ENCODE results near the gene CCDC47.

Gene CCDC47

DNA sequence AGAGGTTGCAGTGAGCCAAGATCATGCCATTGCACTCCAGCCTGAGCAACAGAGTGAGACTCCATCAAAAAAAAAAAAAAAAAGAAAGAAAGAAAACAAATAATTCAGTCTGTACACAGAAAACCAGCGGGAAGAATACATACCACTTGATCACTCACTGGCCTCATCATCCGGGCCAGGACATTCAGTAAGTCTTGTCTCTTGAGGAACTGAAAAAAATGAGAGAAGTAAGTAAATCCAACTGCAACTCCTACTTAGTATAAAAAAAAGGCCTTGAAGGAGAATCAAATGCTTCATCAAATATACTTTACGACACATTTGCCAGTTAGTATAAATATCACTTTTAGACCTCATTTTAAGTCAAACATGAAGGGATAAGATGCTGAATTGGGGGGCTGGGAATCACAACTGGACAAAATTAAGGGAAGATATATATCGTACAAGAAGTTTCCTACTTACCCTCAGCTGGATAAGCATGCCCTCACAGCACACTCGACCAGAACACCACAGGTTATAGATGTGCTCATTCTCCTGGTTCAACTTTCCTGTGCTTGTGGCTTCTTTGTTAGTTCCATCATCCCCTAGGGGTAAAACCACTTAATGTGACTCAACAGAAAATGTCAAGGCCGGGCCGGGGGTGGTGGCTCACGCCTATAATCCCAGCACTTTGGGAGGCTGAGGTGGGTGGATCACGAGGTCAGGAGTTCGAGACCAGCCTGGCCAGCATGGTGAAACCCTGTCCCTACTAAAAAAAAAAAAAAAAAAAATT lies 12.4 kb downstream of the CCDC47 start:
- in situ Hi-C loops (cut with MboI; ENCODE audit: low pct_unique_long_range_greater_than_20kb, low sequenced_read_pairs, unreplicated experiment): no loop called here
- TF ChIP-seq, protein P1, sequence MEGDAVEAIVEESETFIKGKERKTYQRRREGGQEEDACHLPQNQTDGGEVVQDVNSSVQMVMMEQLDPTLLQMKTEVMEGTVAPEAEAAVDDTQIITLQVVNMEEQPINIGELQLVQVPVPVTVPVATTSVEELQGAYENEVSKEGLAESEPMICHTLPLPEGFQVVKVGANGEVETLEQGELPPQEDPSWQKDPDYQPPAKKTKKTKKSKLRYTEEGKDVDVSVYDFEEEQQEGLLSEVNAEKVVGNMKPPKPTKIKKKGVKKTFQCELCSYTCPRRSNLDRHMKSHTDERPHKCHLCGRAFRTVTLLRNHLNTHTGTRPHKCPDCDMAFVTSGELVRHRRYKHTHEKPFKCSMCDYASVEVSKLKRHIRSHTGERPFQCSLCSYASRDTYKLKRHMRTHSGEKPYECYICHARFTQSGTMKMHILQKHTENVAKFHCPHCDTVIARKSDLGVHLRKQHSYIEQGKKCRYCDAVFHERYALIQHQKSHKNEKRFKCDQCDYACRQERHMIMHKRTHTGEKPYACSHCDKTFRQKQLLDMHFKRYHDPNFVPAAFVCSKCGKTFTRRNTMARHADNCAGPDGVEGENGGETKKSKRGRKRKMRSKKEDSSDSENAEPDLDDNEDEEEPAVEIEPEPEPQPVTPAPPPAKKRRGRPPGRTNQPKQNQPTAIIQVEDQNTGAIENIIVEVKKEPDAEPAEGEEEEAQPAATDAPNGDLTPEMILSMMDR (IDR thresholded peaks at IDR 0.05; ENCODE audit: extremely low read depth, insufficient read depth, missing control alignments): no peak
- DNase-seq (ENCODE audit: low spot score): no peak

DNA sequence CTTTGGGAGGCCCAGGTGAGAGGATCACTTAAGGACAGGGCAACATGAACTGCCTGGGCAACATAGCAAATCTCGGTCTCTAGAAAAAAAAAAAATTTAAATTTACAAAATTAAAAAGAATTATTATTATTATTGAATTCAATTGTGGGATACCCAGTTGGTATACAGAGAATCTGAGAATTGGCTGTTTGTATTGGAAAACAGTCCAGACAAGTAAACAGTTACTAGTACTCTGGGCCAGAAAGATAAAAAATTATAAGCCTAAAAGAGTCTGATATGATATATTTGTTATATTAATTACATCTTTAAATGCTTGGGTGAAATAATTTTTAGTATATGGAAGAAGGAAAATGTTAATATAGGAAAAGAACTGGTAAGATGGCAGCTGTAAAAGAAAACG lies 15.0 kb downstream of the CCDC47 start:
- in situ Hi-C loops (cut with MboI; ENCODE audit: low pct_unique_long_range_greater_than_20kb, low sequenced_read_pairs, unreplicated experiment): no loop called here
- DNase-seq (ENCODE audit: low spot score): no peak
- TF ChIP-seq, protein P1 (IDR thresholded peaks at IDR 0.05; ENCODE audit: extremely low read depth, insufficient read depth, missing control alignments): no peak

DNA sequence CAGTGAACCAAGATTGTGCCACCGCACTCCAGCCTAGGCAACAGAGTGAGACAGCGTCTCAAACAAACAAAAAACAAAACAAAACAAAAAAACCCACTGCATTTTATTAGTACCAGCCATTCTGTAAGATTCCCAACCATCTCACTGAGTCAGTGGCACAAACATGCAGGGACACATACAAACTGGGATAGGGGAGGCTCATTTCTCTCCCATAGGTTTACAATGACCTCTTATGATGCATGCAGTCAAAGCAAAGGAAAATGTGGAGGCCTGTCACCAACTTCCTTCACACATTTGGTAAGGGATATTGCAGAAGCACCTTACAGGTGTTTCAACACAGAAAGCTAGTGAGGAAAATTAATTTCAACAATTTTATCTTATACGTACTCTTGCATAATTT lies 19.4 kb downstream of the CCDC47 start:
- in situ Hi-C loops (cut with MboI; ENCODE audit: low pct_unique_long_range_greater_than_20kb, low sequenced_read_pairs, unreplicated experiment): no loop called here
- TF ChIP-seq, protein P1 (IDR thresholded peaks at IDR 0.05; ENCODE audit: extremely low read depth, insufficient read depth, missing control alignments): no peak
- DNase-seq (ENCODE audit: low spot score): no peak

DNA sequence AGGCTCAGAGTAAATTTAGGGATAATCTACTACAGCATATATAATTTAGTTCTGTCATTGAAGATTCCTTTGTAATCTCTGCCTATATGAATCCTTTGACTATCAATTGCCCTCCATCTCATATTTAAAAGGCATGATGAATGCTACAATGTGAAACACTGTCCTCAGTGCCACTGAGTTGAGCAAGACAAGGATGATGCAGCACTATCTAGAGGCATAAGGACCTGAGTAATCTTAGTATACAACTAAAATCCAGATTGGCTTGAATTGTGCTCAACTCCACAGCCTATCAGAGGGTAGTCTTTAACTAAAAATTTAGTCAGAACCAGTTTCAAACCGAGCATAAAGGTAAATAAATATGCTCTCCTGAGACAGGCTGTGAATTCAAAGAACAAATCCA lies 20.2 kb downstream of the CCDC47 start:
- in situ Hi-C loops (cut with MboI; ENCODE audit: low pct_unique_long_range_greater_than_20kb, low sequenced_read_pairs, unreplicated experiment): no loop called here
- TF ChIP-seq, protein P1 (IDR thresholded peaks at IDR 0.05; ENCODE audit: extremely low read depth, insufficient read depth, missing control alignments): no peak
- no peak for DNase-seq (ENCODE audit: low spot score)

DNA sequence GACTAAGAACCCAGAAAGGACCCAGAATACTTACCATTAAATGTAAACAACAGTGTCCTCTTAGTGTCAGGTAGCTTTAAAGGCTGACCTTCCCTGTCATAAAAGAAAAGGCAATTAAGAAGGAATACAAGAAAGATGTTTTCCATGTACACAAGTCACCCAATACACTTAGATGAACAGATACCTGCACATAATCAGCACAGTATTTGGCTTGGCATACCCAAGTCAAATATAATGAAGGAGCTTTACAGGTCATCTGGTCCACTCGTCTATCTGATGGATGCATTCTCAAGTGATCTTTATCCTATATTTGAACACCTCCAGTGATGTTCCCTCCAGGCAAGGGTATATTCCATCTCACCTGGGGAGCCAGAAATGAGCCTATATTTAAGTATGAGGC lies 20.7 kb downstream of the CCDC47 start:
- TF ChIP-seq, protein P1 (IDR thresholded peaks at IDR 0.05; ENCODE audit: extremely low read depth, insufficient read depth, missing control alignments): no peak
- DNase-seq (ENCODE audit: low spot score): no peak
- in situ Hi-C loops (cut with MboI; ENCODE audit: low pct_unique_long_range_greater_than_20kb, low sequenced_read_pairs, unreplicated experiment): no loop called here

DNA sequence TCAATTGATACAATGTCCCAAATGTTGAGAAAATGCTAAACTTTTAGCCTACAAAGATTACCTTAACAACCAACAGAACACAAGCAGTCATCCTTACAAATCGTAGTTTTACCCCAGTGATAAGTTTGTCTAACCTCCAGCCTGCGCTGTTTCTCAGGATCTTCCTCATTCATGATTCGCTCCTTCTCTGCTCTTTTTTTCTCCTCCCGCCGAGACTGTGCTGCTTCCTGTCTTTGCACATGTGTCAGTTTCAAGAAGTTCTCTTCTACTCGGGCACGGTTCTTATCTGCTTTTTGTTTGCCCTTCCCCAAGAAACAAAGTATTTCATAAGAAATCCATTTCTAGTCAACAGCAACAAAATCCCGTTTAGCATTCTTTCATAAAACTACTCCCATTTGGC lies 21.6 kb downstream of the CCDC47 start:
- DNase-seq (ENCODE audit: low spot score): no peak
- in situ Hi-C loops (cut with MboI; ENCODE audit: low pct_unique_long_range_greater_than_20kb, low sequenced_read_pairs, unreplicated experiment): no loop called here
- TF ChIP-seq, protein P1 (IDR thresholded peaks at IDR 0.05; ENCODE audit: extremely low read depth, insufficient read depth, missing control alignments): no peak
